Right lung (tissue), 5 donors: ENCODE measurements around the gene ASCC2. TPM values are rescaled to one million over a fixed set of nuclear protein-coding genes. Genes with fewer than 3 reads are reported as not detected.
"Not testable (repeated sequence)": the region's sequence is repeated elsewhere in the genome, so short reads cannot be mapped to it uniquely, and the experiment has no call there.

Source experiments
- DNase-seq, 2 donors: peaks; one replicate each; pipeline ENCODE4 v3.0.0-alpha.2; 2013
- polyA plus RNA-seq, 5 donors: library from polyadenylated mRNA; unstranded; fragments of 120-200 nt; gene quantifications; one replicate each; pipeline versions ENCODE4 v1.2.1 to v1.2.3, GENCODE V29; 2013; ENCODE audit warnings: inconsistent platforms in 1 of 5, low replicate concordance in 1 of 5; ENCODE audit not compliant: insufficient read length in 5 of 5, insufficient read depth in 1 of 5

The ASCC2 gene
- polyA plus RNA-seq, 5 donors: 45.6 to 57.4 (median 51.9) TPM

GRCh38 chr22:29860006-29860766 lies 22.1 kb upstream of the ASCC2 start:
- DNase-seq: no peak

GRCh38 chr22:29859030-29859429 lies 21.0 kb upstream of the ASCC2 start:
- DNase-seq: not testable (repeated sequence)

- DNase-seq: no peak
These were observed 18.4 kb upstream of the ASCC2 start for GRCh38 chr22:29856496-29856895.

- no peak for DNase-seq
These were observed 17.6 kb upstream of the ASCC2 start for GRCh38 chr22:29855611-29856181.

- DNase-seq: no peak
These were observed 16.4 kb upstream of the ASCC2 start for GRCh38 chr22:29854432-29854831.

GRCh38 chr22:29848111-29848510 lies 10.0 kb upstream of the ASCC2 start:
- DNase-seq: no peak

GRCh38 chr22:29846290-29846689 lies 8.2 kb upstream of the ASCC2 start:
- DNase-seq: no peak

GRCh38 chr22:29842740-29843139 lies 4.7 kb upstream of the ASCC2 start:
- no peak for DNase-seq

GRCh38 chr22:29842172-29842571 lies 4.1 kb upstream of the ASCC2 start:
- no peak for DNase-seq

GRCh38 chr22:29840498-29840897 lies 2.4 kb upstream of the ASCC2 start:
- DNase-seq: no peak

GRCh38 chr22:29839039-29839438 lies 965 bp upstream of the ASCC2 start:
- no peak for DNase-seq

GRCh38 chr22:29838599-29838956 lies 504 bp upstream of the ASCC2 start:
- DNase-seq: no peak

GRCh38 chr22:29836791-29837370 lies 1.2 kb downstream of the ASCC2 start:
- DNase-seq: not testable (repeated sequence)

- no peak for DNase-seq
These were observed 4.0 kb downstream of the ASCC2 start for GRCh38 chr22:29834046-29834445.

- no peak for DNase-seq
These were observed 4.6 kb downstream of the ASCC2 start for GRCh38 chr22:29833392-29833965.

- DNase-seq: no peak
These were observed 6.1 kb downstream of the ASCC2 start for GRCh38 chr22:29831958-29832357.

GRCh38 chr22:29831186-29831921 lies 6.7 kb downstream of the ASCC2 start:
- no peak for DNase-seq

GRCh38 chr22:29830585-29830984 lies 7.5 kb downstream of the ASCC2 start:
- no peak for DNase-seq

GRCh38 chr22:29827726-29828125 lies 10.3 kb downstream of the ASCC2 start:
- not testable (repeated sequence) for DNase-seq

GRCh38 chr22:29827091-29827490 lies 11.0 kb downstream of the ASCC2 start:
- DNase-seq: no peak

- DNase-seq: no peak
These were observed 12.5 kb downstream of the ASCC2 start for GRCh38 chr22:29825578-29825977.

GRCh38 chr22:29824677-29825076 lies 13.4 kb downstream of the ASCC2 start:
- no peak for DNase-seq
